ENCODE data around the gene ZRANB1. TPM values are rescaled to one million over a fixed set of nuclear protein-coding genes. Genes with fewer than 3 reads are reported as not detected.

Gene ZRANB1
- total RNA-seq, 4 donors from 2014 or later: 10.7 to 18.8 (median 15.5) TPM

DNA sequence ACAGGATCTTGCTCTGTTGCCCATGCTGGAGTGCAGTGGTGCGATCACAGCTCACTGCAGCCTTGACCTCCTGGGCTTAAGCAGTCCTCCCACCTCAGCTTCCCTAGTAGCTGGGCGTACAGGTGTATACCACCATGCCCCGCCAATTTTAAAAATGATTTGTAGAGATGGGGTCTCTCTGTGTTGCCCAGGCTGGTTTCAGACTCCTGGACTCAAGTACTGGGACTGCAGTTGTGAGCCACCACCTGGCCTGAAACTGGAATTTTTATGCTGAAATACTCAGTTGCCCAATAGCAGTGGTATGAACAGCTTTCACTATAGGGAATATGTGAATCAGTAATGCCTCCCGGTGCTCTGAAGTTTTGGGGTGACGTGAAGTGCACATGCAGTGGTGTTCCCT lies 7.6 kb downstream of the ZRANB1 start:
- no peak for TF ChIP-seq POLR2A (IDR thresholded peaks at IDR 0.05)
- TF ChIP-seq, protein P1, sequence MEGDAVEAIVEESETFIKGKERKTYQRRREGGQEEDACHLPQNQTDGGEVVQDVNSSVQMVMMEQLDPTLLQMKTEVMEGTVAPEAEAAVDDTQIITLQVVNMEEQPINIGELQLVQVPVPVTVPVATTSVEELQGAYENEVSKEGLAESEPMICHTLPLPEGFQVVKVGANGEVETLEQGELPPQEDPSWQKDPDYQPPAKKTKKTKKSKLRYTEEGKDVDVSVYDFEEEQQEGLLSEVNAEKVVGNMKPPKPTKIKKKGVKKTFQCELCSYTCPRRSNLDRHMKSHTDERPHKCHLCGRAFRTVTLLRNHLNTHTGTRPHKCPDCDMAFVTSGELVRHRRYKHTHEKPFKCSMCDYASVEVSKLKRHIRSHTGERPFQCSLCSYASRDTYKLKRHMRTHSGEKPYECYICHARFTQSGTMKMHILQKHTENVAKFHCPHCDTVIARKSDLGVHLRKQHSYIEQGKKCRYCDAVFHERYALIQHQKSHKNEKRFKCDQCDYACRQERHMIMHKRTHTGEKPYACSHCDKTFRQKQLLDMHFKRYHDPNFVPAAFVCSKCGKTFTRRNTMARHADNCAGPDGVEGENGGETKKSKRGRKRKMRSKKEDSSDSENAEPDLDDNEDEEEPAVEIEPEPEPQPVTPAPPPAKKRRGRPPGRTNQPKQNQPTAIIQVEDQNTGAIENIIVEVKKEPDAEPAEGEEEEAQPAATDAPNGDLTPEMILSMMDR (IDR thresholded peaks at IDR 0.05): no peak
- DNase-seq: no peak
- Histone ChIP-seq H3K36me3 (no peaks in the 10 kb centered on the region), H3K27me3 (no peaks in the 10 kb centered on the region), H3K4me3 (no peak overlapping the region), H3K27ac (no peak overlapping the region), H3K4me1 (peaks cover 0 to 2% (median 0%) of the 10 kb centered on the region in 4 donors), H3K9me3 (no peaks in the 10 kb centered on the region)

DNA sequence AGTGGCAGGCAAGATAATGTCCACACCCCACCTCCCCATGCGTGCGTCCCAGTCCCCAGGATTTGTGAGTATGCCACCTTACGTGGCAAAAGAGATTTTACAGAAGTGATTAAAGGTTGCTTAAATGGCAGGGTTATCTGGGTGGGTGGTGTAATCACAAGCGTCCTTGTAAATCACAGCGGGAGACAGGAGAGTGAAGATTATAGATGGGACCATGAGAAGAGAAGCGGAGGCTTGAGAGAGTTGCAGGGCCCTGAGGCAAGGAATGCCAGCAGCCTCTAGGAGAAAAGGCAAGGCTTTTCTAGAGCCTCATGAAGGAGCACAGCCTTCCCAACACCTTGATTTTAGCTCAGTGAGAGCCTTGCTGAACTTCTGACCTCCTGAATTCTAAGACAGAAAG lies 10.2 kb downstream of the ZRANB1 start:
- Histone ChIP-seq H3K36me3 (no peaks in the 10 kb centered on the region), H3K9me3 (no peaks in the 10 kb centered on the region), H3K27me3 (no peaks in the 10 kb centered on the region), H3K4me1 (no peaks in the 10 kb centered on the region), H3K27ac (no peak overlapping the region), H3K4me3 (no peak overlapping the region)
- no peak for DNase-seq
- no peak for TF ChIP-seq POLR2A (IDR thresholded peaks at IDR 0.05)
- TF ChIP-seq, protein P1 (IDR thresholded peaks at IDR 0.05): no peak

GRCh38 chr10:124953421-124953820 lies 11.5 kb downstream of the ZRANB1 start:
- Histone ChIP-seq H3K27ac (no peak overlapping the region), H3K4me1 (no peaks in the 10 kb centered on the region), H3K27me3 (no peaks in the 10 kb centered on the region), H3K4me3 (no peak overlapping the region), H3K36me3 (no peaks in the 10 kb centered on the region), H3K9me3 (no peaks in the 10 kb centered on the region)
- TF ChIP-seq, protein P1 (IDR thresholded peaks at IDR 0.05): no peak
- no peak for TF ChIP-seq POLR2A (IDR thresholded peaks at IDR 0.05)
- DNase-seq: no peak

DNA sequence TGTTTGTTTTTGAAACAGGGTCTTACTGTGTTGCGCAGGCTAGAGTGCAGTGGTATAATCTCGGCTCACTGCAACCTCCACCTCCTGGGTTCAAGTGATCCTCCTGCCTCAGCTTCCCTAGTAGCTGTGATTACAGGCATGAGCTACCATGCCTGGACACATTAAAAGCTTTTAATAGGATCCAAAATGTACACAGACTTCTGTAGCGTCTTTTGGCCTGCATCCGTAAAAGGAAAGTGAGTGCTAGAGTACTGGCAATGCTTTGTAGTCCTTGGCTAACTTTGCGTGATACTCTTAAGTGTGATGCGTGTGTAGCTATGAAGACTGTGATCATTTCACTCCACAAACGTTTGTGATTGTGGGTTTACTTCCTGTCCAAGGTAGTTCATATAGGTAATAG lies 13.3 kb downstream of the ZRANB1 start:
- DNase-seq: no peak
- H3K36me3 ChIP-seq: peaks cover 0 to 3% (median 0%) of the 10 kb centered on the region in 3 donors
- no peaks in the 10 kb centered on the region for H3K9me3 ChIP-seq
- no peaks in the 10 kb centered on the region for H3K27me3 ChIP-seq
- no peak overlapping the region for H3K27ac ChIP-seq
- H3K4me1 ChIP-seq: no peaks in the 10 kb centered on the region
- TF ChIP-seq, protein P1 (IDR thresholded peaks at IDR 0.05): no peak
- no peak overlapping the region for H3K4me3 ChIP-seq

GRCh38 chr10:124955868-124956267 lies 13.9 kb downstream of the ZRANB1 start:
- Histone ChIP-seq H3K27ac (no peak overlapping the region), H3K27me3 (no peaks in the 10 kb centered on the region), H3K4me1 (no peaks in the 10 kb centered on the region), H3K4me3 (no peak overlapping the region), H3K36me3 (peaks cover 0 to 3% (median 0%) of the 10 kb centered on the region in 3 donors), H3K9me3 (no peaks in the 10 kb centered on the region)
- no peak for TF ChIP-seq POLR2A (IDR thresholded peaks at IDR 0.05)
- TF ChIP-seq, protein P1 (IDR thresholded peaks at IDR 0.05): no peak
- no peak for DNase-seq

- no peaks in the 10 kb centered on the region for H3K9me3 ChIP-seq
- no peaks in the 10 kb centered on the region for H3K27me3 ChIP-seq
- no peak overlapping the region for H3K4me3 ChIP-seq
- peaks cover 0 to 3% (median 0%) of the 10 kb centered on the region in 3 donors for H3K36me3 ChIP-seq
- H3K27ac ChIP-seq: no peak overlapping the region
- TF ChIP-seq, protein P1 (IDR thresholded peaks at IDR 0.05): no peak
- no peak for TF ChIP-seq POLR2A (IDR thresholded peaks at IDR 0.05)
- DNase-seq: no peak
- H3K4me1 ChIP-seq: no peaks in the 10 kb centered on the region
These were observed 14.8 kb downstream of the ZRANB1 start for GRCh38 chr10:124956764-124957163.
